ENCODE results near the gene ETNK2. TPM values are rescaled to one million over a fixed set of nuclear protein-coding genes. Genes with fewer than 3 reads are reported as not detected.

Gene ETNK2
- total and polyA plus RNA-seq, 2 of the 4 experiments (the other 2 are of a cell fraction) = 18.9 to 26.0 TPM

DNA sequence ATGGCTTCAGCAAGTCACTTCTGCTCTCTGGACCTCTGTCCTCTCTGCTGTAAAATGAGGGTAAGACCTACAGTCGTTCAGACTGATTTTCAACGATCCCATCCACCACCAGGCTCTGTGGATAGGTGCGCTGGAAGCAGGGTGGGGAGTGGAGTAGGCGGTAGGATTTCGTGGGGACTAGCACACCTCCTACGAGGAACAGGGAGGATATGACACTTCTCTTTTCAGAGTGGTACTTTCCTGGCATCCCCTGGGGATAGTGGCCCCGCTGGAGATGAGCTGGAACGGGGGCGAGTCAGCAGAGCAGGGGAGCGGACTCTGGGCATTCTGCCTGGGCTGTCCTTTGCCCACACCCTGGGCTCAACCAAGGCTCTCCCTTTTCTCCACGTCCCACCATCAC, 17.7 kb downstream of the ETNK2 start:
- H2BK15ac ChIP-seq (ENCODE audit: low read depth, low read length) = no peak overlapping the region
- TF ChIP-seq CEBPB (IDR thresholded peaks at IDR 0.05; ENCODE audit: low read depth, low read length) (no peak), SMC3 (IDR thresholded peaks at IDR 0.05; ENCODE audit: low read depth, low read length) (no peak), RFX5 (IDR thresholded peaks at IDR 0.05; ENCODE audit: low read depth, low read length) (no peak), NFE2L2 (IDR thresholded peaks at IDR 0.05; ENCODE audit: low read depth, low read length) (no peak), POLR2A (IDR thresholded peaks at IDR 0.05; ENCODE audit: low read depth, low read length) (no peak), MAZ (IDR thresholded peaks at IDR 0.05; ENCODE audit: borderline replicate concordance, low read depth, low read length) (no peak), CHD1 (IDR thresholded peaks at IDR 0.05; ENCODE audit: low read depth, low read length) (no peak), FOS (IDR thresholded peaks at IDR 0.05; ENCODE audit: low read depth, low read length) (no peak), RCOR1 (IDR thresholded peaks at IDR 0.05; ENCODE audit: insufficient replicate concordance, low read length) (no peak), MXI1 (IDR thresholded peaks at IDR 0.05; ENCODE audit: borderline replicate concordance, low read depth, low read length) (no peak), RAD21 (IDR thresholded peaks at IDR 0.05; ENCODE audit: low read length) (no peak)
- TF ChIP-seq, protein P1, sequence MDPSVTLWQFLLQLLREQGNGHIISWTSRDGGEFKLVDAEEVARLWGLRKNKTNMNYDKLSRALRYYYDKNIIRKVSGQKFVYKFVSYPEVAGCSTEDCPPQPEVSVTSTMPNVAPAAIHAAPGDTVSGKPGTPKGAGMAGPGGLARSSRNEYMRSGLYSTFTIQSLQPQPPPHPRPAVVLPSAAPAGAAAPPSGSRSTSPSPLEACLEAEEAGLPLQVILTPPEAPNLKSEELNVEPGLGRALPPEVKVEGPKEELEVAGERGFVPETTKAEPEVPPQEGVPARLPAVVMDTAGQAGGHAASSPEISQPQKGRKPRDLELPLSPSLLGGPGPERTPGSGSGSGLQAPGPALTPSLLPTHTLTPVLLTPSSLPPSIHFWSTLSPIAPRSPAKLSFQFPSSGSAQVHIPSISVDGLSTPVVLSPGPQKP (IDR thresholded peaks at IDR 0.05; ENCODE audit: borderline replicate concordance, low read depth, low read length) = no peak
- TF ChIP-seq, protein P2, sequence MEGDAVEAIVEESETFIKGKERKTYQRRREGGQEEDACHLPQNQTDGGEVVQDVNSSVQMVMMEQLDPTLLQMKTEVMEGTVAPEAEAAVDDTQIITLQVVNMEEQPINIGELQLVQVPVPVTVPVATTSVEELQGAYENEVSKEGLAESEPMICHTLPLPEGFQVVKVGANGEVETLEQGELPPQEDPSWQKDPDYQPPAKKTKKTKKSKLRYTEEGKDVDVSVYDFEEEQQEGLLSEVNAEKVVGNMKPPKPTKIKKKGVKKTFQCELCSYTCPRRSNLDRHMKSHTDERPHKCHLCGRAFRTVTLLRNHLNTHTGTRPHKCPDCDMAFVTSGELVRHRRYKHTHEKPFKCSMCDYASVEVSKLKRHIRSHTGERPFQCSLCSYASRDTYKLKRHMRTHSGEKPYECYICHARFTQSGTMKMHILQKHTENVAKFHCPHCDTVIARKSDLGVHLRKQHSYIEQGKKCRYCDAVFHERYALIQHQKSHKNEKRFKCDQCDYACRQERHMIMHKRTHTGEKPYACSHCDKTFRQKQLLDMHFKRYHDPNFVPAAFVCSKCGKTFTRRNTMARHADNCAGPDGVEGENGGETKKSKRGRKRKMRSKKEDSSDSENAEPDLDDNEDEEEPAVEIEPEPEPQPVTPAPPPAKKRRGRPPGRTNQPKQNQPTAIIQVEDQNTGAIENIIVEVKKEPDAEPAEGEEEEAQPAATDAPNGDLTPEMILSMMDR (conservative IDR thresholded peaks at IDR 0.05; ENCODE audit: low read depth, low read length) = no peak
- no peak overlapping the region for H2BK20ac ChIP-seq (ENCODE audit: low read depth, low read length)
- H3K9ac ChIP-seq (ENCODE audit: low read depth, low read length) = no peak overlapping the region
- intact Hi-C loops (cut with micrococcal nuclease) (no loop called here), in situ Hi-C loops (cut with MboI; ENCODE audit: low sequenced_read_pairs) (no loop called here), dilution Hi-C loops (cut with HindIII; ENCODE audit: low sequenced_read_pairs, unreplicated experiment) (loop anchor here (25.0 kb wide), 1 partner anchor 272 kb away; the partner anchor contains the start of gene SNRPE)
- no peak overlapping the region for H4K91ac ChIP-seq (ENCODE audit: insufficient read depth, low read depth, low read length)
- H3K18ac ChIP-seq (ENCODE audit: low read depth, low read length) = no peak overlapping the region
- no peaks in the 10 kb centered on the region for H3K9me3 ChIP-seq (ENCODE audit: control insufficient read depth, insufficient read depth, low read length)
- peaks cover 26% of the 10 kb centered on the region; the same call in 1 of the 2 replicates for H3K36me3 ChIP-seq (ENCODE audit: control insufficient read depth, insufficient read depth, low read length)
- H3K14ac ChIP-seq (replicated peaks; ENCODE audit: low read depth, low read length) = no peak overlapping the region
- no peak overlapping the region for H2BK5ac ChIP-seq (ENCODE audit: low read depth, low read length, poor library complexity, severe bottlenecking)
- peaks cover 13% of the 10 kb centered on the region for H3K4me1 ChIP-seq (ENCODE audit: control insufficient read depth, insufficient read depth, low read length)
- DNase-seq (no peak), ATAC-seq (ENCODE audit: low read depth) (no peak)
- H2AK5ac ChIP-seq (ENCODE audit: low read depth, low read length) = no peak overlapping the region; the same call in 1 of the 2 replicates
- H3K27me3 ChIP-seq (ENCODE audit: control insufficient read depth, insufficient read depth, low read length) = no peaks in the 10 kb centered on the region
- H3K79me1 ChIP-seq (ENCODE audit: low read depth in 1 of 2, low read length in 2 of 2) = no peaks in the 10 kb centered on the region
- H3K9me1 ChIP-seq (ENCODE audit: insufficient read depth, low read length) = peaks cover 18% of the 10 kb centered on the region
- no peak overlapping the region for H4K8ac ChIP-seq (ENCODE audit: low read depth in 2 of 2, low read length in 2 of 2)
- no peaks in the 10 kb centered on the region for H4K20me1 ChIP-seq (ENCODE audit: insufficient read depth, low read length)
- no TSS peak for BruUV-seq (replicated peaks)
- H3K23ac ChIP-seq (ENCODE audit: low read depth, low read length) = no peak overlapping the region
- ChIA-PET CTCF (no interaction called here), POLR2A (ENCODE audit: unreplicated experiment) (no interaction called here)
- no peak overlapping the region for H3K27ac ChIP-seq (ENCODE audit: insufficient read depth, low read length)
- no peak overlapping the region for H3K56ac ChIP-seq (ENCODE audit: extremely low read depth, insufficient read depth, low read length)
- no peak overlapping the region for H2BK120ac ChIP-seq (ENCODE audit: low read depth, low read length)
- no peak overlapping the region for H3K4me3 ChIP-seq (ENCODE audit: insufficient read depth, low read depth, low read length)
- H2AFZ ChIP-seq (replicated peaks; ENCODE audit: low read length, poor library complexity) = no peak overlapping the region
- H2AK9ac ChIP-seq (replicated peaks; ENCODE audit: low read depth, low read length, poor library complexity) = no peak overlapping the region
- H4K5ac ChIP-seq (ENCODE audit: low read depth, low read length) = no peak overlapping the region
- 92% methylated on average over 2 of the region's 11 CpGs; no CpG with 5 or more reads in 1 of the 2 experiments for WGBS, 2 experiments (ENCODE audit: extremely low coverage in 2 of 2, insufficient read length in 1 of 2)
- no peak overlapping the region for H3K4ac ChIP-seq (ENCODE audit: low read depth, low read length)
- no peak overlapping the region for H3K4me2 ChIP-seq (ENCODE audit: low read depth, low read length)
